Liver (tissue), 9 donors: ENCODE results near the gene PLIN3. TPM values are rescaled to one million over a fixed set of nuclear protein-coding genes. Genes with fewer than 3 reads are reported as not detected.

ENCODE experiments used
- DNase-seq: peaks from one replicate; pipeline ENCODE4 v3.0.0-alpha.2; 2017; ENCODE audit warnings: low spot score
- H3K27ac ChIP-seq, 2 donors: one replicate each; pipeline ENCODE4 v1.7.0; 2013; ENCODE audit warnings: inconsistent platforms in 2 of 2, low read length in 2 of 2, control low read depth in 1 of 2, low read depth in 1 of 2, mild to moderate bottlenecking in 1 of 2
- H3K27me3 ChIP-seq, 4 donors: one replicate each; pipeline versions ENCODE4 v1.6.1 to v1.7.0; 2013; ENCODE audit warnings: low read length in 3 of 4, inconsistent platforms in 1 of 4, mild to moderate bottlenecking in 1 of 4, moderate library complexity in 1 of 4; ENCODE audit not compliant: control insufficient read depth in 4 of 4, insufficient read depth in 4 of 4
- H3K36me3 ChIP-seq, 4 donors: one replicate each; pipeline versions ENCODE4 v1.6.1 to v1.7.0; 2013; ENCODE audit warnings: low read length in 3 of 4, mild to moderate bottlenecking in 3 of 4, low read depth in 1 of 4, moderate library complexity in 1 of 4; ENCODE audit not compliant: control insufficient read depth in 4 of 4, insufficient read depth in 3 of 4
- H3K4me1 ChIP-seq, 4 donors: one replicate each; pipeline versions ENCODE4 v1.6.1 to v1.7.0; 2013; ENCODE audit warnings: low read length in 3 of 4, mild to moderate bottlenecking in 3 of 4, moderate library complexity in 1 of 4; ENCODE audit not compliant: control insufficient read depth in 4 of 4, insufficient read depth in 4 of 4
- H3K4me3 ChIP-seq, 3 donors: one replicate each; pipeline versions ENCODE4 v1.6.1 to v1.7.0; 2013; ENCODE audit warnings: low read length in 3 of 3, control low read depth in 1 of 3, low read depth in 1 of 3, mild to moderate bottlenecking in 1 of 3
- H3K9ac ChIP-seq, 2 donors: one replicate each; pipeline ENCODE4 v1.7.0; 2013; ENCODE audit warnings: low read length in 2 of 2, mild to moderate bottlenecking in 2 of 2, moderate library complexity in 2 of 2, control low read depth in 1 of 2, low read depth in 1 of 2
- H3K9me3 ChIP-seq, 4 donors: one replicate each; pipeline versions ENCODE4 v1.6.1 to v1.7.0; 2013; ENCODE audit warnings: low read length in 3 of 4; ENCODE audit not compliant: control insufficient read depth in 4 of 4
- CTCF ChIP-seq: fragments of 150-350 bp; IDR thresholded peaks from 2 replicates; pipeline ENCODE4 v1.5.1; 2017; ENCODE audit warnings: improper control_type of control experiment, low read depth, low read length; ENCODE audit not compliant: missing input control
- EGR1 ChIP-seq, 2 donors: IDR thresholded peaks; 2 replicates each; pipeline ENCODE4 v1.6.1; 2016 to 2018; ENCODE audit warnings: antibody characterized with exemption in 2 of 2, low read depth in 2 of 2
- FOXA1 ChIP-seq: IDR thresholded peaks from 2 replicates; pipeline ENCODE4 v1.6.1; 2016; ENCODE audit warnings: antibody characterized with exemption
- HNF4A ChIP-seq, 2 donors: conservative IDR thresholded peaks; 2 replicates each; pipeline ENCODE4 v1.6.1; 2016; ENCODE audit warnings: antibody characterized with exemption in 2 of 2, mild to moderate bottlenecking in 2 of 2
- HNF4G ChIP-seq: IDR thresholded peaks from 2 replicates; pipeline ENCODE4 v1.6.1; 2016; ENCODE audit warnings: antibody characterized with exemption
- JUND ChIP-seq, 2 donors: IDR thresholded peaks; 2 replicates each; pipeline ENCODE4 v1.6.1; 2016; ENCODE audit warnings: antibody characterized with exemption in 2 of 2
- NR2F2 ChIP-seq: IDR thresholded peaks from 2 replicates; pipeline ENCODE4 v1.6.1; 2016; ENCODE audit warnings: antibody characterized with exemption
- RAD21 ChIP-seq, 2 donors: IDR thresholded peaks; 2 replicates each; pipeline ENCODE4 v1.6.1; 2016; ENCODE audit warnings: antibody characterized with exemption in 2 of 2, mild to moderate bottlenecking in 2 of 2
- REST ChIP-seq: IDR thresholded peaks from 2 replicates; pipeline ENCODE4 v1.6.1; 2016; ENCODE audit warnings: antibody characterized with exemption, mild to moderate bottlenecking
- RXRA ChIP-seq, 2 donors: IDR thresholded peaks; 2 replicates each; pipeline ENCODE4 v1.6.1; 2017 to 2018; ENCODE audit warnings: antibody characterized with exemption in 2 of 2, mild to moderate bottlenecking in 1 of 2
- SP1 ChIP-seq: IDR thresholded peaks from 2 replicates; pipeline ENCODE4 v1.6.1; 2018; ENCODE audit warnings: antibody characterized with exemption, mild to moderate bottlenecking
- TAF1 ChIP-seq: conservative IDR thresholded peaks from 2 replicates; pipeline ENCODE4 v1.6.1; 2016; ENCODE audit warnings: antibody characterized with exemption, mild to moderate bottlenecking
- YY1 ChIP-seq: IDR thresholded peaks from 2 replicates; pipeline ENCODE4 v1.6.1; 2016; ENCODE audit warnings: antibody characterized with exemption, mild to moderate bottlenecking
- ZBTB33 ChIP-seq: IDR thresholded peaks from 2 replicates; pipeline ENCODE4 v1.6.1; 2016; ENCODE audit warnings: antibody characterized with exemption
- WGBS: extraction: QIAGEN DNeasy Blood & Tissue Kit; methylation state at CpG from one replicate; pipeline ENCODE4 v1.1.7; 2013; 5-methylcytosine and 5-hydroxymethylcytosine counted together
- polyA plus RNA-seq, 2 donors: library from polyadenylated mRNA; stranded (reverse) in 1 of 2; unstranded in 1 of 2; fragments of 200-250 nt in 1 of 2; fragments of >200 nt in 1 of 2; fragmentation: Nextera tagmentation in 1 of 2; extraction: Ambion mirVana in 1 of 2; gene quantifications; one replicate each; pipeline versions ENCODE4 v1.2.1 to v1.2.3, GENCODE V29; 2013 to 2015
- total RNA-seq, 2 donors: library from RNA; depleted of rRNA; stranded (reverse); fragments of >200 nt; gene quantifications; one replicate each; pipeline ENCODE4 v1.2.3, GENCODE V29; 2014
- TF ChIP-seq, protein P1 (sequence below): IDR thresholded peaks from 2 replicates; pipeline ENCODE4 v1.6.1; 2016; ENCODE audit warnings: antibody characterized with exemption
- donor health status: healthy.
- donor health status: healthy.
- donor health status: healthy.
- donor health status: healthy.
- donor health status: healthy.

Gene PLIN3
- total and polyA plus RNA-seq, 4 donors = 16.9 to 30.2 (median 20.7) TPM

- Histone ChIP-seq H3K27me3 (no peaks in the 10 kb centered on the region), H3K9ac (no peak overlapping the region), H3K36me3 (peaks cover 3 to 17% (median 4%) of the 10 kb centered on the region in 4 donors), H3K4me3 (no peak overlapping the region), H3K9me3 (no peaks in the 10 kb centered on the region), H3K27ac (peak overlapping the region; percentile 21 to 60), H3K4me1 (peaks cover 0 to 22% (median 8%) of the 10 kb centered on the region in 4 donors)
- no peak for DNase-seq
- TF ChIP-seq, protein P1, sequence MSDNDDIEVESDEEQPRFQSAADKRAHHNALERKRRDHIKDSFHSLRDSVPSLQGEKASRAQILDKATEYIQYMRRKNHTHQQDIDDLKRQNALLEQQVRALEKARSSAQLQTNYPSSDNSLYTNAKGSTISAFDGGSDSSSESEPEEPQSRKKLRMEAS = no peak
- TF ChIP-seq CTCF (no peak), HNF4A (conservative IDR thresholded peaks at IDR 0.05) (no peak), NR2F2 (no peak), RXRA (IDR thresholded peaks at IDR 0.05) (no peak), FOXA1 (no peak), REST (no peak), SP1 (no peak), TAF1 (no peak), EGR1 (IDR thresholded peaks at IDR 0.05; ENCODE audit: low read depth in 2 of 2) (no peak), ZBTB33 (no peak), JUND (IDR thresholded peaks at IDR 0.05) (no peak), YY1 (no peak), HNF4G (no peak), RAD21 (IDR thresholded peaks at IDR 0.05) (no peak)
- 91% methylated on average over 35 of the region's 35 CpGs for WGBS
Measured at GRCh38 chr19:4816202-4816949, 51.1 kb downstream of the PLIN3 start.
